Calu3 (cell line): ENCODE data around the gene BDH1. TPM values are rescaled to one million over a fixed set of nuclear protein-coding genes. Genes with fewer than 3 reads are reported as not detected.

Experiments used
- BruUV-seq: library from RNA; stranded (reverse); fragments of 400-500 nt; replicated peaks from 2 replicates; lab custom pipeline; 2021; lab: Mats Ljungman, UMichigan
- CTCF ChIA-PET: fragments of 300-600 bp; sonication (Branson Sonifier 250); formaldehyde crosslinking; loops from one replicate; lab custom pipeline; 2022; ENCODE audit warnings: antibody characterized with exemption; lab: Charles Lee
- DNase-seq: peaks from one replicate; pipeline ENCODE4 v3.0.0; 2022
- H3K27ac Mint-ChIP-seq: one replicate; pipeline ENCODE4 v1.8.0; 2022; ENCODE audit warnings: mixed read lengths; ENCODE audit not compliant: unreplicated experiment
- H3K27me3 Mint-ChIP-seq: one replicate; pipeline ENCODE4 v1.8.0; 2022; ENCODE audit warnings: mixed read lengths; ENCODE audit not compliant: unreplicated experiment
- H3K36me3 Mint-ChIP-seq: one replicate; pipeline ENCODE4 v1.8.0; 2022; ENCODE audit warnings: mild to moderate bottlenecking, moderate library complexity, mixed read lengths; ENCODE audit not compliant: insufficient read depth, unreplicated experiment
- H3K4me1 Mint-ChIP-seq: one replicate; pipeline ENCODE4 v1.8.0; 2022; ENCODE audit warnings: mild to moderate bottlenecking, low read depth, mixed read lengths; ENCODE audit not compliant: unreplicated experiment
- H3K4me3 Mint-ChIP-seq: one replicate; pipeline ENCODE4 v1.8.0; 2022; ENCODE audit warnings: mild to moderate bottlenecking, low read depth, moderate library complexity, mixed read lengths; ENCODE audit not compliant: unreplicated experiment
- H3K9me3 Mint-ChIP-seq: one replicate; pipeline ENCODE4 v1.8.0; 2022; ENCODE audit warnings: low read depth, mixed read lengths; ENCODE audit not compliant: unreplicated experiment
- CTCF ChIP-seq: fragments of 200-600 bp; IDR thresholded peaks from one replicate; pipeline ENCODE4 v1.8.0; 2022; ENCODE audit warnings: antibody characterized with exemption; ENCODE audit not compliant: unreplicated experiment
- intact Hi-C: fragments of 100-400 bp; cut with micrococcal nuclease; formaldehyde crosslinking; loops from one replicate; pipeline ENCODE4 v1.10.0; 2022; ENCODE audit not compliant: unreplicated experiment
- total RNA-seq: library from RNA; stranded (reverse); gene quantifications from 2 replicates; pipeline ENCODE4 v1.2.3, GENCODE V29; 2022

The BDH1 gene
- total RNA-seq, 1 experiment from 2014 or later: 49.0 TPM

DNA sequence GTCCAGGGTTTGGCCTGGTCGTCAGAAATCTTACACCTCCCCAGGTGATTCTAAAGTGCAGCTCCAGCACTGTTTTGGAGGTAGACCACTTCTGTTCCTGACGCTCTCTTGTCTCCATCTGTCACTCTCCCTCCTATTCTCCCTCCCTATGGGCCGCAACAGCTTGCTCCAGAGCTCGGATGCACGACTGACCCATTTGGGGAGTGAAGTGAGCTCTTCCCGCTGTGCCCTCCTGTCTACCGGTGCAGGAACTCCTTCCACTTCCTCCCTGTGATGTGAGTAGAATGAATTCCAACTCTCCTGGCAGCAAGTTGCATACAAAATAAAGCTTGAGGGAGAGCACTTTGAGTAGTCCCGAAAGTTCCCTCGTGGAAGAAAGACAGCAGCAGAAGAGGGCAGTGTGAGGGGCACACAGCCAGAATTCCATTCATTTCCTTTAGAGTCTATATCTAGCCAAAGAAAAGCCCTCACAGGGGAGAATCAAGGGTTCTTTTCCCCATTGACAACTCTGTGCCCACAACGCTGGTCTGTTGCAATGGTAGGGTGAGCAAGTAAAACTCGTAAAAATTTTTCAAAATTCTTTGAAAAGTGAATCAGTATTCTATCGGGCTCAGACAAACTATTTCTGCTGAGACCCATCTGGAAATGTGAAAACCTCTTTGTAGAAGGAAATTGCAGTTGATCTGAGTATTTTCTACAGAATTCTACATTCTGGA lies 39.9 kb upstream of the BDH1 start:
- H3K4me3 Mint-ChIP-seq: no peak overlapping the region
- TF ChIP-seq CTCF: no peak
- CTCF ChIA-PET: no interaction called here
- H3K36me3 Mint-ChIP-seq: peaks cover 7% of the 10 kb centered on the region
- H3K27me3 Mint-ChIP-seq: no peaks in the 10 kb centered on the region
- peaks cover 10% of the 10 kb centered on the region for H3K4me1 Mint-ChIP-seq
- H3K27ac Mint-ChIP-seq: no peak overlapping the region
- H3K9me3 Mint-ChIP-seq: no peaks in the 10 kb centered on the region
- no TSS peak for BruUV-seq
- DNase-seq: no peak
- intact Hi-C loops: no loop called here

DNA sequence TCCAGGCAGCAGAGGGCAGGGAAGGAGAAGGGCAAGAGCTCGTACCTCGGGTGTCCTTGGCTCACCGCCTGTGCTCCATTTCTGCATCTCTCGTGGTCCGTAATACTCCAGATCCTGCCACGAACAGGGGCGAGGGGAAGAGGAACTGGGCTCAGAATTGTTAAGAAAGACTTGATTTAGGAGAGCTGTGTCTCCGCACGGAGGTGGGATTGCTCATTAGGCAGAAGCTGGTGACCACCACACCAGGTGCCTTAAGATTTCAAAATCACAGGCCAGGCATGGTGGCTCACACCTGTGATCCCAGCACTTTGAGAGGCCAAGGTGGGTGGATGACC lies 37.2 kb upstream of the BDH1 start:
- intact Hi-C loops: no loop called here
- Mint-ChIP-seq H3K4me3 (no peak overlapping the region), H3K9me3 (no peaks in the 10 kb centered on the region), H3K4me1 (peaks cover 10% of the 10 kb centered on the region), H3K27ac (no peak overlapping the region), H3K27me3 (no peaks in the 10 kb centered on the region), H3K36me3 (no peaks in the 10 kb centered on the region)
- BruUV-seq: no TSS peak
- no peak for DNase-seq
- no peak for TF ChIP-seq CTCF
- CTCF ChIA-PET: no interaction called here

DNA sequence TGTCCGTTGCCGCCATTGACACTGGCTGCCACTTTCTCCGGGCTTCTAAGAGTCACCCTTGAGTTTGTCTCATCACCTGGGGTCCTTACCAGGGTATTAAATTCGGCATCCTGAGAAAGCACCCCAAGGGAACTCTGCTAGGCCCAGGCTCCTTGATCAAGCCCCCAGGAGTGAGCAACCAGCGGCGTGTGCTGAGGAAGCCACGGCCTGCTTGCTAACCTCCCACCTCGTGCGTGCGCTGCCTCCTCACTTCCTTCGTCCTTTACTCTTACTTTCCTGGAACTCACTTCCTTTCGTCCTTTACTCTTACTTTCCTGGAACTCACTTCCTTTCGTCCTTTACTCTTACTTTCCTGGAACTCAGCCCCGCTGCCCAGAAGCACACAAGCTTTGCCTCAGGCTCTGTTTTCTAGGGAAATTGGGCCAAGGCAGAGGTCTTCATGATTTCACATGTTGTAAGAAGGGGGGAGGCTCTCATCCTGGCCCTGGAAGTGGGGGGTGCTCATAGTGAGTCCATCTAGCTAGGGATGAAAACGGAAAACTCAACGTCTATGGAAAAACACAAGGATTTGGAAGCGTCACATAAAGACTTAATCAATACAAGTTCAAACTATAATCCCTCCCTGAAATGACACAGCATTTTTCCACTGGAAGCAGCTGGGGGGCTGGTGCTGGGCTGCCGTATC lies 36.7 kb upstream of the BDH1 start:
- TF ChIP-seq CTCF: no peak
- no peaks in the 10 kb centered on the region for H3K9me3 Mint-ChIP-seq
- no peak overlapping the region for H3K27ac Mint-ChIP-seq
- CTCF ChIA-PET: no interaction called here
- H3K4me1 Mint-ChIP-seq: peaks cover 6% of the 10 kb centered on the region
- no peak overlapping the region for H3K4me3 Mint-ChIP-seq
- no peaks in the 10 kb centered on the region for H3K36me3 Mint-ChIP-seq
- DNase-seq: no peak
- BruUV-seq: no TSS peak
- H3K27me3 Mint-ChIP-seq: no peaks in the 10 kb centered on the region
- intact Hi-C loops: no loop called here

- H3K27ac Mint-ChIP-seq: no peak overlapping the region
- DNase-seq: no peak
- H3K9me3 Mint-ChIP-seq: no peaks in the 10 kb centered on the region
- no peaks in the 10 kb centered on the region for H3K27me3 Mint-ChIP-seq
- intact Hi-C loops: no loop called here
- H3K4me3 Mint-ChIP-seq: no peak overlapping the region
- CTCF ChIA-PET: no interaction called here
- no TSS peak for BruUV-seq
- no peaks in the 10 kb centered on the region for H3K36me3 Mint-ChIP-seq
- TF ChIP-seq CTCF: no peak
- no peaks in the 10 kb centered on the region for H3K4me1 Mint-ChIP-seq
Measured at GRCh38 chr3:197591816-197592215, 36.0 kb upstream of the BDH1 start.
